K562 (cell line): ENCODE measurements around the gene CCDC9B. TPM values are rescaled to one million over a fixed set of nuclear protein-coding genes. Genes with fewer than 3 reads are reported as not detected.

ENCODE experiments used
- ATAC-seq: fragments of 200-7000 bp; cut with Tn5 transposase; 3 replicates; pipeline ENCODE4 v1.9.1; 2020; ENCODE audit warnings: moderate library complexity
- BruUV-seq: library from RNA; stranded (reverse); fragments of 400-500 nt; replicated peaks from 2 replicates; lab custom pipeline; 2021; lab: Mats Ljungman, UMichigan
- CTCF ChIA-PET: fragments of 300-600 bp; formaldehyde crosslinking; extraction: SDS; loops from one replicate; lab custom pipeline; 2021; ENCODE audit warnings: low intra/inter-chr PET ratio; lab: Yijun Ruan, JAX
- POLR2A ChIA-PET: fragments of 300-600, 350-650 bp; sonication (Branson Sonifier 250); formaldehyde crosslinking; extraction: SDS; loops from one replicate; lab custom pipeline; 2021; ENCODE audit warnings: antibody characterized with exemption, inconsistent platforms; lab: Yijun Ruan, JAX
- DNase-seq, 4 experiments: peaks; one replicate each; pipeline versions ENCODE4 v3.0.0 to v3.0.0-alpha.2; 2011 to 2018; ENCODE audit warnings: low spot score in 3 of 4, mixed read lengths in 3 of 4; ENCODE audit errors: extremely low read depth in 1 of 4
- FAIRE-seq: peaks from 2 replicates; lab custom pipeline; 2011; peaks lifted over from hg19 to GRCh38; lab: Jason Lieb, UNC
- H2AFZ ChIP-seq: 2 replicates; pipeline ENCODE4 v1.6.0; 2011; ENCODE audit warnings: low read depth, low read length, control low read depth, inconsistent platforms
- H3K27ac ChIP-seq: fragments of 200-600 bp; 3 replicates; pipeline ENCODE4 v1.8.0; 2011; ENCODE audit warnings: low read depth, mild to moderate bottlenecking, control low read depth, inconsistent platforms, low read length, moderate library complexity, mixed read lengths; ENCODE audit errors: extremely low read depth
- H3K27me3 ChIP-seq, 2 experiments: fragments of 300-600 bp in 1 of 2; 2 replicates in 1 of 2; 3 replicates in 1 of 2; pipeline versions ENCODE4 v1.6.0 to v1.8.0; 2011; ENCODE audit warnings: inconsistent platforms in 2 of 2, low read length in 2 of 2, mild to moderate bottlenecking in 1 of 2, mixed read lengths in 1 of 2, moderate library complexity in 1 of 2; ENCODE audit not compliant: control insufficient read depth in 2 of 2, insufficient read depth in 2 of 2
- H3K36me3 ChIP-seq: fragments of 300-600 bp; 3 replicates; pipeline ENCODE4 v1.8.0; 2011; ENCODE audit warnings: mild to moderate bottlenecking, low read length, inconsistent platforms; ENCODE audit not compliant: control insufficient read depth, insufficient read depth
- H3K4me1 ChIP-seq, 2 experiments: fragments of 200-600 bp in 1 of 2; replicated peaks in 1 of 2; 2 replicates in 1 of 2; 3 replicates in 1 of 2; pipeline versions ENCODE4 v1.5.1 to v1.8.0; 2011; ENCODE audit warnings: inconsistent platforms in 2 of 2, low read length in 2 of 2, mild to moderate bottlenecking in 1 of 2, mixed read lengths in 1 of 2, moderate library complexity in 1 of 2; ENCODE audit not compliant: control insufficient read depth in 2 of 2, insufficient read depth in 2 of 2
- H3K4me2 ChIP-seq: 2 replicates; pipeline ENCODE4 v1.6.1; 2011; ENCODE audit warnings: low read length, control low read depth, inconsistent platforms, mixed read lengths; ENCODE audit not compliant: insufficient read depth
- H3K4me3 ChIP-seq: fragments of 200-600 bp; sonication (generic), shearing (Covaris generic); 2 replicates; pipeline ENCODE4 v1.5.1; 2016; ENCODE audit warnings: control low read depth, inconsistent platforms
- H3K79me2 ChIP-seq: fragments of 200-600 bp; 3 replicates; pipeline ENCODE4 v1.8.0; 2011; ENCODE audit warnings: low read length, inconsistent platforms; ENCODE audit not compliant: control insufficient read depth, insufficient read depth
- H3K9ac ChIP-seq, 2 experiments: 2 replicates each; pipeline versions ENCODE4 v1.6.0 to v1.6.1; 2011; ENCODE audit warnings: low read depth in 2 of 2, low read length in 2 of 2, control low read depth in 1 of 2, inconsistent platforms in 1 of 2, mild to moderate bottlenecking in 1 of 2, mixed read lengths in 1 of 2; ENCODE audit not compliant: insufficient read depth in 1 of 2
- H3K9me1 ChIP-seq: one replicate; pipeline ENCODE4 v1.6.0; 2011; ENCODE audit warnings: inconsistent platforms, mild to moderate bottlenecking, low read length, moderate library complexity; ENCODE audit not compliant: control insufficient read depth, insufficient read depth
- H3K9me3 ChIP-seq: replicated peaks from 2 replicates; pipeline ENCODE4 v1.5.1; 2011; ENCODE audit warnings: low read depth, low read length, inconsistent platforms; ENCODE audit not compliant: control insufficient read depth, insufficient read depth
- H4K20me1 ChIP-seq: replicated peaks from 2 replicates; pipeline ENCODE4 v1.6.1; 2011; ENCODE audit warnings: low read length, inconsistent platforms, mixed read lengths; ENCODE audit not compliant: control insufficient read depth, insufficient read depth
- BRD4 ChIP-seq: fragments of 200-600 bp; sonication (generic); IDR thresholded peaks from 2 replicates; pipeline ENCODE4 v1.6.1; 2017; ENCODE audit warnings: inconsistent platforms
- CHD4 ChIP-seq: fragments of 200-600 bp; sonication (generic); IDR thresholded peaks from 3 replicates; pipeline ENCODE4 v1.6.1; 2012; ENCODE audit warnings: low read depth, mild to moderate bottlenecking, mixed read lengths, low read length, inconsistent platforms; ENCODE audit not compliant: insufficient read depth, insufficient replicate concordance, poor library complexity, severe bottlenecking
- DNMT1 ChIP-seq: fragments of 450-650 bp; IDR thresholded peaks from 2 replicates; pipeline ENCODE4 v1.6.1; 2016; ENCODE audit warnings: antibody characterized with exemption, mild to moderate bottlenecking
- FOXJ3 ChIP-seq: sonication (generic); formaldehyde crosslinking; IDR thresholded peaks from 2 replicates; pipeline ENCODE4 v1.4.0; 2020; ENCODE audit warnings: mild to moderate bottlenecking, missing genetic modification reagents
- KLF1 ChIP-seq: fragments of 450-650 bp; IDR thresholded peaks from 2 replicates; pipeline ENCODE4 v1.6.1; 2016; ENCODE audit warnings: missing genetic modification characterization, missing compliant biosample characterization
- MNT ChIP-seq, 2 experiments: fragments of 450-650 bp; conservative IDR thresholded peaks; 2 replicates each; pipeline ENCODE4 v1.6.1; 2017; ENCODE audit warnings: mild to moderate bottlenecking in 2 of 2, moderate library complexity in 2 of 2
- PATZ1 ChIP-seq: fragments of 250-450 bp; sonication (Bioruptor Pico); IDR thresholded peaks from 2 replicates; pipeline ENCODE4 v1.5.0; 2020; ENCODE audit warnings: mild to moderate bottlenecking, borderline replicate concordance
- PRMT5 ChIP-seq: sonication (generic); formaldehyde crosslinking; IDR thresholded peaks from 2 replicates; pipeline ENCODE4 v1.5.0; 2020; ENCODE audit warnings: missing genetic modification reagents
- TGIF2 ChIP-seq: sonication (generic); formaldehyde crosslinking; IDR thresholded peaks from 2 replicates; pipeline ENCODE4 v1.8.1; 2022; ENCODE audit warnings: mild to moderate bottlenecking, missing genetic modification reagents, moderate library complexity
- USF2 ChIP-seq: sonication (generic); formaldehyde crosslinking; IDR thresholded peaks from 2 replicates; pipeline ENCODE4 v1.5.0; 2020; ENCODE audit warnings: missing genetic modification reagents
- ZNF398 ChIP-seq: fragments of 250-450 bp; sonication (Bioruptor Pico); IDR thresholded peaks from 2 replicates; pipeline ENCODE4 v1.8.0; 2021; ENCODE audit warnings: moderate library complexity, mild to moderate bottlenecking, inconsistent platforms
- WGBS: fragments of 100-300 bp; shearing (Covaris generic); methylation state at CpG from one replicate; pipeline ENCODE4 v1.1.6; 2016; ENCODE audit warnings: low coverage, mixed read lengths; ENCODE audit not compliant: insufficient coverage; ENCODE audit errors: missing lambda C conversion rate; 5-methylcytosine and 5-hydroxymethylcytosine counted together
- in situ Hi-C: fragments of 300-500 bp; cut with MboI; formaldehyde crosslinking; loops from 4 replicates; pipeline ENCODE4 v1.15.0; 2018; ENCODE audit warnings: inconsistent platforms, mixed read lengths
- intact Hi-C: fragments of 100-400 bp; cut with micrococcal nuclease; formaldehyde crosslinking; loops from 2 replicates; pipeline ENCODE4 v1.14.2; 2022
- polyA plus RNA-seq, 8 experiments: library from polyadenylated mRNA; depleted of rRNA in 4 of 8; stranded (reverse) in 5 of 8; unstranded in 3 of 8; fragments of >200 nt; fragmentation: Nextera tagmentation in 2 of 8; fragmentation: Illumina TruSeq in 1 of 8; extraction: Ambion mirVana in 2 of 8; extraction: Trizol in 1 of 8; gene quantifications; 2 replicates each; pipeline versions ENCODE4 v1.2.1 to v1.2.3, GENCODE V29; 2011 to 2014; ENCODE audit warnings: inconsistent platforms in 1 of 8, missing spikeins in 1 of 8
- total RNA-seq, 7 experiments: library from RNA; depleted of rRNA in 6 of 7; stranded (reverse); fragments of >200 nt in 6 of 7; fragmentation: Illumina TruSeq in 2 of 7; extraction: Trizol in 2 of 7; gene quantifications; 2 replicates each; pipeline versions ENCODE4 v1.2.1 to v1.2.3, GENCODE V29; 2011 to 2021; ENCODE audit warnings: low replicate concordance in 1 of 7
- TF ChIP-seq, protein P1 (sequence below): fragments of 200-800 bp; sonication (Bioruptor generic); IDR thresholded peaks from 2 replicates; pipeline ENCODE4 v1.6.1; 2017; ENCODE audit warnings: missing genetic modification characterization, missing compliant biosample characterization

Gene CCDC9B
- total and polyA plus RNA-seq, 9 of the 15 experiments (the other 6 are each of a cell fraction or from before 2014, with no cell fraction given): 0.01 to 0.47 (median 0.15) TPM; not detected in 1

DNA sequence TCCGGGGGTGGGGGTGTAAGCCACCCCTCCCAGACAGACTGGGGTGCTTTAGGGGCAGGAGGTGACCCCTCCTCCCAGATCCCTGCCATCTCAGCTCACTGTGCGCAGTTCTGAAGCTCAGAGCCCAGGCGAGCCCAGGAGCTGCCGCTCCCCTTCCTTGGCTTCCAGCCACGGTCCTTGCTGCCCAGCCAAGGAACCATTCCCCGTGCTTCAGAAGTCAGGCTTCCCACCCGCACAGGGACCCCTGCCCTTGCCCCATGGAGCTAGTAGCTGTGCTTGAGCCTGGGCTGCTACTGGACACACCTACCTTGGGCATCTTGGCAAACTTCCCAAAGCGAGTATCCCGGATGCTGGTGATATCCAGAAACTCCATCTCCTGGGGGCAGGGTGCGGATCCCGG is 37.8 kb downstream of the CCDC9B start:
- in situ Hi-C loops (no loop called here), intact Hi-C loops (no loop called here)
- Histone ChIP-seq H3K79me2 (no peaks in the 10 kb centered on the region), H3K9me3 (no peaks in the 10 kb centered on the region), H3K27ac (no peak overlapping the region), H3K4me1 (peaks cover 23 to 37% of the 10 kb centered on the region in 2 experiments), H3K4me3 (no peak overlapping the region), H4K20me1 (no peaks in the 10 kb centered on the region), H3K9ac (no peak overlapping the region; a peak in 1 of 4 replicates), H3K4me2 (no peak overlapping the region), H3K27me3 (no peaks in the 10 kb centered on the region), H2AFZ (no peak overlapping the region), H3K36me3 (no peaks in the 10 kb centered on the region), H3K9me1 (no peaks in the 10 kb centered on the region)
- POLR2A ChIA-PET: interaction anchor here (0.8 to 1.2 kb wide), 2 partner anchors 9 to 38 kb away, joined by 3 to 4 read pairs; no protein-coding TSS in a partner anchor
- ATAC-seq (no peak), DNase-seq (no peak), FAIRE-seq (no peak)
- no TSS peak for BruUV-seq
- CTCF ChIA-PET: no interaction called here
- WGBS: 78% methylated on average over 6 of the region's 11 CpGs
- TF ChIP-seq KLF1 (no peak), BRD4 (no peak), ZNF398 (no peak), CHD4 (no peak), USF2 (no peak), DNMT1 (no peak), FOXJ3 (no peak), PATZ1 (no peak), TGIF2 (CRISPR knock-in tag) (no peak), PRMT5 (CRISPR knock-in tag) (no peak), MNT (conservative IDR thresholded peaks at IDR 0.05) (no peak)
- TF ChIP-seq, protein P1, sequence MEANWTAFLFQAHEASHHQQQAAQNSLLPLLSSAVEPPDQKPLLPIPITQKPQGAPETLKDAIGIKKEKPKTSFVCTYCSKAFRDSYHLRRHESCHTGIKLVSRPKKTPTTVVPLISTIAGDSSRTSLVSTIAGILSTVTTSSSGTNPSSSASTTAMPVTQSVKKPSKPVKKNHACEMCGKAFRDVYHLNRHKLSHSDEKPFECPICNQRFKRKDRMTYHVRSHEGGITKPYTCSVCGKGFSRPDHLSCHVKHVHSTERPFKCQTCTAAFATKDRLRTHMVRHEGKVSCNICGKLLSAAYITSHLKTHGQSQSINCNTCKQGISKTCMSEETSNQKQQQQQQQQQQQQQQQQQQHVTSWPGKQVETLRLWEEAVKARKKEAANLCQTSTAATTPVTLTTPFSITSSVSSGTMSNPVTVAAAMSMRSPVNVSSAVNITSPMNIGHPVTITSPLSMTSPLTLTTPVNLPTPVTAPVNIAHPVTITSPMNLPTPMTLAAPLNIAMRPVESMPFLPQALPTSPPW (CRISPR knock-in tag): no peak
